Ectodermal cell (in vitro differentiated cells): ENCODE measurements around the gene PIAS1.

Experiments
- H3K27ac ChIP-seq: 2 replicates; pipeline ENCODE4 v1.7.0; 2013; ENCODE audit warnings: mild to moderate bottlenecking, low read depth, low read length; ENCODE audit not compliant: insufficient read depth, poor library complexity, severe bottlenecking
- H3K27me3 ChIP-seq: 2 replicates; pipeline ENCODE4 v1.7.0; 2013; ENCODE audit warnings: mild to moderate bottlenecking, low read length; ENCODE audit not compliant: insufficient read depth, control insufficient read depth, poor library complexity, severe bottlenecking
- H3K36me3 ChIP-seq: one replicate; pipeline ENCODE4 v1.7.0; 2013; ENCODE audit warnings: low read length; ENCODE audit not compliant: control insufficient read depth, insufficient read depth
- H3K4me1 ChIP-seq: one replicate; pipeline ENCODE4 v1.7.0; 2013; ENCODE audit warnings: low read length; ENCODE audit not compliant: control insufficient read depth, insufficient read depth
- H3K4me3 ChIP-seq: 2 replicates; pipeline ENCODE4 v1.7.0; 2013; ENCODE audit warnings: low read depth, low read length, control low read depth; ENCODE audit not compliant: insufficient read depth
- H3K9me3 ChIP-seq: 2 replicates; pipeline ENCODE4 v1.7.0; 2013; ENCODE audit warnings: mild to moderate bottlenecking, low read length, moderate library complexity; ENCODE audit not compliant: control insufficient read depth
- WGBS, 2 experiments: methylation state at CpG; one replicate each; pipeline ENCODE4 v1.1.7; 2013; ENCODE audit warnings: missing lambda C conversion rate in 2 of 2; 5-methylcytosine and 5-hydroxymethylcytosine counted together

PIAS1 gene

GRCh38 chr15:68143785-68144184 is 89.7 kb downstream of the PIAS1 start:
- H3K36me3 ChIP-seq = peaks cover 5% of the 10 kb centered on the region
- no peaks in the 10 kb centered on the region for H3K9me3 ChIP-seq
- H3K27ac ChIP-seq = no peak overlapping the region
- H3K4me3 ChIP-seq = no peak overlapping the region
- H3K4me1 ChIP-seq = no peaks in the 10 kb centered on the region
- no peaks in the 10 kb centered on the region for H3K27me3 ChIP-seq
- no CpG with 5 or more reads among the region's 1 CpG for WGBS, 2 experiments

DNA sequence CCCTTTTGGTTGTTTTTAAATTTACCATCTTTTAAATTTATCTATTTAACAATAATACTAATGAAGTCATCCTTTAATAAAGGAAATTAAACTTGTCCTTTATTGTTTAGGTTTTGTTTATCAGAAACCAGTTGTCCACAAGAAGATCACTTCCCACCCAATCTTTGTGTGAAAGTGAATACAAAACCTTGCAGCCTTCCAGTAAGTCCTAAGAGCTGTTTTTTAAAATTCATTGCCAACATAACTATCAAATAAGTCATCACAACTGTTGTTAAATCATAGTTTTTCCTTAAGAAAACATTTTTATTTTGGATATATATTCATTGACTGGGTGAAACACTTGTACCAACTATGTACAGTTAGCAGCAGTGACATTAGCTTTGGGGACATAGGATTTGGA is 91.6 kb downstream of the PIAS1 start:
- no peaks in the 10 kb centered on the region for H3K4me1 ChIP-seq
- no peak overlapping the region for H3K27ac ChIP-seq
- H3K9me3 ChIP-seq = no peaks in the 10 kb centered on the region
- H3K36me3 ChIP-seq = peaks cover 5% of the 10 kb centered on the region
- no peak overlapping the region for H3K4me3 ChIP-seq
- no peaks in the 10 kb centered on the region for H3K27me3 ChIP-seq

GRCh38 chr15:68148039-68148438 is 93.9 kb downstream of the PIAS1 start:
- no peaks in the 10 kb centered on the region for H3K27me3 ChIP-seq
- H3K27ac ChIP-seq = no peak overlapping the region
- no peaks in the 10 kb centered on the region for H3K4me1 ChIP-seq
- H3K36me3 ChIP-seq = peaks cover 5% of the 10 kb centered on the region
- H3K9me3 ChIP-seq = no peaks in the 10 kb centered on the region
- H3K4me3 ChIP-seq = no peak overlapping the region
- WGBS, 2 experiments = 83 to 96% methylated on average over 1 of the region's 1 CpG

DNA sequence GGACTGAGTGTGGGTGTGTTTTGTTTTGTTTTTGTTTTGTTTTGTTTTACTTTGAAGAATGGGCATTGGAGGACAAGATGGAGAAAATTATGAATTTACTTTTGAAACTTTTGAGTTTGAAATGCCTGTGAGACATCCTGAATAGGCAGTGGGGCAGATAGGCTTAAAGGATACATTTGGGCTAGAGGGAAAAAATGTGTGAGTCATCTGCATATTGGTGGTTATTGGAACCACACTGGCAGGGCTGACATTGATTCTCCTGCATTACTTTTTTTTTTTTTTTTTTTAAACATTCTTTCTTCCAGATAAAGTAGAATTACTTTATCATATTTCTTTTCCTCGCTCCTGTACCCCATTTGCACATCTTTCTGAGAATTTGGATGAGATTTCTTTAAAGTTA is 94.9 kb downstream of the PIAS1 start:
- H3K4me1 ChIP-seq = no peaks in the 10 kb centered on the region
- no peak overlapping the region for H3K27ac ChIP-seq
- no peaks in the 10 kb centered on the region for H3K9me3 ChIP-seq
- peaks cover 5% of the 10 kb centered on the region for H3K36me3 ChIP-seq
- no CpG with 5 or more reads among the region's 1 CpG for WGBS, 2 experiments
- H3K27me3 ChIP-seq = no peaks in the 10 kb centered on the region
- no peak overlapping the region for H3K4me3 ChIP-seq

GRCh38 chr15:68150187-68150586 is 96.1 kb downstream of the PIAS1 start:
- H3K9me3 ChIP-seq = no peaks in the 10 kb centered on the region
- H3K36me3 ChIP-seq = peaks cover 5% of the 10 kb centered on the region
- no peaks in the 10 kb centered on the region for H3K27me3 ChIP-seq
- H3K4me3 ChIP-seq = no peak overlapping the region
- no peaks in the 10 kb centered on the region for H3K4me1 ChIP-seq
- 74 to 89% methylated on average over 1 of the region's 1 CpG for WGBS, 2 experiments
- H3K27ac ChIP-seq = no peak overlapping the region

GRCh38 chr15:68151277-68151676 is 97.2 kb downstream of the PIAS1 start:
- peaks cover 4% of the 10 kb centered on the region for H3K36me3 ChIP-seq
- H3K9me3 ChIP-seq = no peaks in the 10 kb centered on the region
- no peak overlapping the region for H3K4me3 ChIP-seq
- 87 to 93% methylated on average over 1 of the region's 1 CpG for WGBS, 2 experiments
- no peak overlapping the region for H3K27ac ChIP-seq
- no peaks in the 10 kb centered on the region for H3K4me1 ChIP-seq
- H3K27me3 ChIP-seq = no peaks in the 10 kb centered on the region

DNA sequence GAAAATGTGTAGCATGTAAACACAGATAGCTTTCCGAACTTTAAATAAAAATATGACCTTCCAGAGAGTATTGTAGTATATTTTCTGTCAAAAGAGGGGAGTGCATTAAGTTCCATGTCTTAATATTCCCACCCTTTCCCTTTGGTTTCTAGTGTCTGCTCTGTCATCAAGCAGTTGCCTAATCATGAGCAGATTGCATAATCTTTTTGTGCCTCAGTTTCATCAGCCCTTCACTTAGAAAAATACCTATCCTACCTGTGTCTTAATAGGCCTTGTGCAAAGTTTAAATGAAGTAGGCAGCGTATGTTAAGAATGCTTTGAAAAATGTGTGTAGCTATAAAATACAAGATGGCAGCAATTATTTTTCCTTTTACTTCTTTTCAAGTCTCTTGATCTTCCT is 98.2 kb downstream of the PIAS1 start:
- no peak overlapping the region for H3K4me3 ChIP-seq
- H3K27me3 ChIP-seq = no peaks in the 10 kb centered on the region
- WGBS, 2 experiments = 60% methylated on average over 1 of the region's 2 CpGs; no CpG with 5 or more reads in 1 of the 2 experiments
- H3K36me3 ChIP-seq = no peaks in the 10 kb centered on the region
- H3K9me3 ChIP-seq = no peaks in the 10 kb centered on the region
- no peak overlapping the region for H3K27ac ChIP-seq
- H3K4me1 ChIP-seq = no peaks in the 10 kb centered on the region

- Histone ChIP-seq H3K4me3 (no peak overlapping the region), H3K27ac (no peak overlapping the region), H3K36me3 (no peaks in the 10 kb centered on the region), H3K27me3 (no peaks in the 10 kb centered on the region), H3K9me3 (no peaks in the 10 kb centered on the region), H3K4me1 (no peaks in the 10 kb centered on the region)
- 63 to 100% methylated on average over 1 to 2 of the region's 4 CpGs for WGBS, 2 experiments
These were observed 100.9 kb downstream of the PIAS1 start for GRCh38 chr15:68154923-68155559.

- Histone ChIP-seq H3K9me3 (no peaks in the 10 kb centered on the region), H3K4me1 (no peaks in the 10 kb centered on the region), H3K36me3 (peaks cover 12% of the 10 kb centered on the region), H3K27ac (no peak overlapping the region), H3K4me3 (no peak overlapping the region), H3K27me3 (no peaks in the 10 kb centered on the region)
- 65 to 83% methylated on average over 1 of the region's 1 CpG for WGBS, 2 experiments
These were observed 103.0 kb downstream of the PIAS1 start for GRCh38 chr15:68157074-68157473.

DNA sequence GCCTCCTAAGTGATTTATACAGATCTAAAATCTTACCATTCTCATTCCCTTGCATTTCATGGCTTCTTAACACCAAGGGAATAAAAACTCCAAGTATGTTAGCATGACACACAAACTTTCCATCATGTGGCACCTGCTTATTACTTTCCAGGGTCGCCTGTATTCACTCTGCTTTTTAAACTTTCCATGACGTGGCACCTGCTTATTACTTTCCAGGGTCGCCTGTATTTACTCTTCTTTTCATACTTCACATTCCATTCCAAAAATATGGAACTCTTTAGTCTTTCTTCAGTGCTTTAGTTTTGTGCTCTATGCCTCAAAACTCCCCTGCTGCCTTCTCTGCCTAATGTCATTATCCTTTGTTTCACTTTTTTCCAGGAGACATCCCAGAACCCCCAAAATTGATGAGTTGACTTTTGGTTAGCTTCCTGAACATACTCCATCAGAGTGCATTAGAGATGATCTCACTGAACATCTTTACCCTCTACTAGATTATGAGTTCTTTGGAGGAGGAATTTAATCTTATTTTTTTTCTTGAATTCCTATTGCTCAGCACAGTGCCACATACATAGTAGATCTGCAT is 104.0 kb downstream of the PIAS1 start:
- H3K4me3 ChIP-seq = no peak overlapping the region
- WGBS, 2 experiments = 89 to 90% methylated on average over 3 of the region's 3 CpGs
- no peaks in the 10 kb centered on the region for H3K4me1 ChIP-seq
- no peak overlapping the region for H3K27ac ChIP-seq
- peaks cover 17% of the 10 kb centered on the region for H3K36me3 ChIP-seq
- no peaks in the 10 kb centered on the region for H3K27me3 ChIP-seq
- H3K9me3 ChIP-seq = no peaks in the 10 kb centered on the region
